Fibroblast of the aortic adventitia (primary cell): ENCODE measurements around the gene PCDHGA4. TPM values are rescaled to one million over a fixed set of nuclear protein-coding genes. Genes with fewer than 3 reads are reported as not detected.
"Not testable (repeated sequence)": the region's sequence is repeated elsewhere in the genome, so short reads cannot be mapped to it uniquely, and the experiment has no call there.

Source experiments
- DNase-seq: peaks from one replicate; pipeline ENCODE4 v3.0.0-alpha.2; 2010; ENCODE audit warnings: low read depth
- H3K4me3 ChIP-seq: 2 replicates; pipeline ENCODE4 v1.5.1; 2011; ENCODE audit warnings: low read depth, mild to moderate bottlenecking, control low read depth, low read length, moderate library complexity
- CTCF ChIP-seq: IDR thresholded peaks from 2 replicates; pipeline ENCODE4 v1.5.1; 2011; ENCODE audit warnings: mild to moderate bottlenecking, low read length, control low read depth, inconsistent platforms; ENCODE audit not compliant: insufficient read depth
- total RNA-seq: library from RNA; depleted of rRNA; stranded (reverse); fragments of >200 nt; gene quantifications from 2 replicates; pipeline ENCODE4 v1.2.3, GENCODE V29; 2012; ENCODE audit warnings: low replicate concordance

Gene PCDHGA4
- total RNA-seq, 1 donor: 9.9 TPM

- H3K4me3 ChIP-seq: no peak overlapping the region
- no peak for DNase-seq
- TF ChIP-seq CTCF: no peak
Measured at GRCh38 chr5:141322261-141322660, 32.6 kb upstream of the PCDHGA4 start.

- TF ChIP-seq CTCF: peak; percentile 79
- peak; percentile 74 for DNase-seq
- H3K4me3 ChIP-seq: peak overlapping the region; percentile 71
Measured at GRCh38 chr5:141326088-141326854, 28.6 kb upstream of the PCDHGA4 start.

- DNase-seq: no peak
Measured at GRCh38 chr5:141328231-141328630, 26.6 kb upstream of the PCDHGA4 start.

GRCh38 chr5:141330299-141331080 lies 24.3 kb upstream of the PCDHGA4 start, which contains the start of gene PCDHGA1:
Gene PCDHGA1, plus strand, starts transcription at chr5:141330514.
- peak; percentile 70 for DNase-seq
- H3K4me3 ChIP-seq: peak within 1 kb of the TSS; percentile 49
- TF ChIP-seq CTCF: peak; percentile 64

More at GRCh38 chr5:141328231-141328630, 26.6 kb upstream of the PCDHGA4 start:
- no peak overlapping the region for H3K4me3 ChIP-seq
- no peak for TF ChIP-seq CTCF

GRCh38 chr5:141332571-141332970 lies 22.2 kb upstream of the PCDHGA4 start:
- DNase-seq, H3K4me3 ChIP-seq: not testable (repeated sequence)

GRCh38 chr5:141338538-141339306 lies 16.1 kb upstream of the PCDHGA4 start, which contains the start of gene PCDHGA2:
Gene PCDHGA2, plus strand, starts transcription at chr5:141338760.
- peak; percentile 55 for TF ChIP-seq CTCF
- DNase-seq: peak; percentile 68
- H3K4me3 ChIP-seq: peak within 1 kb of the TSS; percentile 57

- not testable (repeated sequence) for H3K4me3 ChIP-seq, DNase-seq
Measured at GRCh38 chr5:141340781-141341354, 14.0 kb upstream of the PCDHGA4 start.
